ENCODE data around the gene C2orf72. TPM values are rescaled to one million over a fixed set of nuclear protein-coding genes. Genes with fewer than 3 reads are reported as not detected.

The C2orf72 gene
- total and polyA plus RNA-seq, 2 of the 13 experiments (the other 11 are each of a cell fraction or from before 2014, with no cell fraction given): 147 to 203 TPM

DNA sequence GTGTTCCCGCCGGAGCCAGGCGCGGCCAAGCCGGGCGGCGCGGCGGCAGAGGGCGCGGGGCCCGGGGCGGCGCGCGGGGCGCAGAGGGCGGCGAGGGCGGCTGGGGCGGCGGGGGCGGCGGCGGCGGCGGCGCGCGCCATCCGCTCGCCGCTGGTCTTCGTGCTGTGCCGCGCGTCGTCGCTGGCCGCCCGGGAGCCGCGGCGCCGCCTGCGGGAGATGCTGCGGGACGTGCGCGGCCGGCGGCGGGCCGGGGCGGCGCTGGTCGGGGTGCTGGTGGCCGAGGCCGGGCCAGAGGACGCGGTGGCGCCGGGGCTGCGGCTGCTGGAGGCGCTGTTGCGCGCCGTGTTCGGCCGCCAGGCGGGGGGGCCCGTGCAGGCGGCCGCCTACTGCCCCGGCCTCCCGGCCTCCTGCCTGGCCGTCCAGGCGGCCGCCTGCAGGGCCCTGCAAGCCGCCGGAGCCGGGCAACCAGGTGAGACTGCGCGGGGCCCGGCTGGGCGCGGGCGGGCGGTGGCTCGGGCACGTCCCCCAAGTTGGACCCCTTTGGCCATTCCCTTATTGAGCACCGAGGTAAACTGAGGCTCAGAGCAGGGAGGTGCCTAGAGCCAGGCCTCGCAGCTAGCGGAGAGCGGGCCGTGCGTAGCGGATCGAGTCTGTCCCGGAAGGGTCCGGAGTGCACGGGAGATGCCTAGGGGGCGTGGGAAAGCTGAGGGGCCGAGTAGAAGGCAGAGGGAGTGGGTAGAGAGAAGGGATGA, 584 bp downstream of the C2orf72 start (continued):
- TF ChIP-seq, protein P1, sequence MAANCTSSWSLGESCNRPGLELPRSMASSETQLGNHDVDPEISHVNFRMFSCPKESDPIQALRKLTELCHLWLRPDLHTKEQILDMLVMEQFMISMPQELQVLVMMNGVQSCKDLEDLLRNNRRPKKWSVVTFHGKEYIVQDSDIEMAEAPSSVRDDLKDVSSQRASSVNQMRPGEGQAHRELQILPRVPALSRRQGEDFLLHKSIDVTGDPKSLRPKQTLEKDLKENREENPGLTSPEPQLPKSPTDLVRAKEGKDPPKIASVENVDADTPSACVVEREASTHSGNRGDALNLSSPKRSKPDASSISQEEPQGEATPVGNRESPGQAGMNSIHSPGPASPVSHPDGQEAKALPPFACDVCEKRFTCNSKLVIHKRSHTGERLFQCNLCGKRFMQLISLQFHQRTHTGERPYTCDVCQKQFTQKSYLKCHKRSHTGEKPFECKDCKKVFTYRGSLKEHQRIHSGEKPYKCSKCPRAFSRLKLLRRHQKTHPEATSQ (CRISPR knock-in tag; IDR thresholded peaks at IDR 0.05; ENCODE audit: borderline replicate concordance): no peak
- TF ChIP-seq ZNF446 (CRISPR knock-in tag; IDR thresholded peaks at IDR 0.05) (no peak), GTF2F1 (IDR thresholded peaks at IDR 0.05; ENCODE audit: low read length) (no peak), MYC (CRISPR knock-in tag; IDR thresholded peaks at IDR 0.05; ENCODE audit: borderline replicate concordance) (0 out of 2 replicates have a peak, but pooled peaks have one; percentile 24), RXRB (CRISPR knock-in tag; IDR thresholded peaks at IDR 0.05; ENCODE audit: borderline replicate concordance) (no peak), HCFC1 (IDR thresholded peaks at IDR 0.05; ENCODE audit: low read depth, low read length) (no peak)
- TF ChIP-seq, protein P2, sequence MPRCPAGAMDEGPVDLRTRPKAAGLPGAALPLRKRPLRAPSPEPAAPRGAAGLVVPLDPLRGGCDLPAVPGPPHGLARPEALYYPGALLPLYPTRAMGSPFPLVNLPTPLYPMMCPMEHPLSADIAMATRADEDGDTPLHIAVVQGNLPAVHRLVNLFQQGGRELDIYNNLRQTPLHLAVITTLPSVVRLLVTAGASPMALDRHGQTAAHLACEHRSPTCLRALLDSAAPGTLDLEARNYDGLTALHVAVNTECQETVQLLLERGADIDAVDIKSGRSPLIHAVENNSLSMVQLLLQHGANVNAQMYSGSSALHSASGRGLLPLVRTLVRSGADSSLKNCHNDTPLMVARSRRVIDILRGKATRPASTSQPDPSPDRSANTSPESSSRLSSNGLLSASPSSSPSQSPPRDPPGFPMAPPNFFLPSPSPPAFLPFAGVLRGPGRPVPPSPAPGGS (CRISPR knock-in tag; IDR thresholded peaks at IDR 0.05): no peak
- TF ChIP-seq, protein P3, sequence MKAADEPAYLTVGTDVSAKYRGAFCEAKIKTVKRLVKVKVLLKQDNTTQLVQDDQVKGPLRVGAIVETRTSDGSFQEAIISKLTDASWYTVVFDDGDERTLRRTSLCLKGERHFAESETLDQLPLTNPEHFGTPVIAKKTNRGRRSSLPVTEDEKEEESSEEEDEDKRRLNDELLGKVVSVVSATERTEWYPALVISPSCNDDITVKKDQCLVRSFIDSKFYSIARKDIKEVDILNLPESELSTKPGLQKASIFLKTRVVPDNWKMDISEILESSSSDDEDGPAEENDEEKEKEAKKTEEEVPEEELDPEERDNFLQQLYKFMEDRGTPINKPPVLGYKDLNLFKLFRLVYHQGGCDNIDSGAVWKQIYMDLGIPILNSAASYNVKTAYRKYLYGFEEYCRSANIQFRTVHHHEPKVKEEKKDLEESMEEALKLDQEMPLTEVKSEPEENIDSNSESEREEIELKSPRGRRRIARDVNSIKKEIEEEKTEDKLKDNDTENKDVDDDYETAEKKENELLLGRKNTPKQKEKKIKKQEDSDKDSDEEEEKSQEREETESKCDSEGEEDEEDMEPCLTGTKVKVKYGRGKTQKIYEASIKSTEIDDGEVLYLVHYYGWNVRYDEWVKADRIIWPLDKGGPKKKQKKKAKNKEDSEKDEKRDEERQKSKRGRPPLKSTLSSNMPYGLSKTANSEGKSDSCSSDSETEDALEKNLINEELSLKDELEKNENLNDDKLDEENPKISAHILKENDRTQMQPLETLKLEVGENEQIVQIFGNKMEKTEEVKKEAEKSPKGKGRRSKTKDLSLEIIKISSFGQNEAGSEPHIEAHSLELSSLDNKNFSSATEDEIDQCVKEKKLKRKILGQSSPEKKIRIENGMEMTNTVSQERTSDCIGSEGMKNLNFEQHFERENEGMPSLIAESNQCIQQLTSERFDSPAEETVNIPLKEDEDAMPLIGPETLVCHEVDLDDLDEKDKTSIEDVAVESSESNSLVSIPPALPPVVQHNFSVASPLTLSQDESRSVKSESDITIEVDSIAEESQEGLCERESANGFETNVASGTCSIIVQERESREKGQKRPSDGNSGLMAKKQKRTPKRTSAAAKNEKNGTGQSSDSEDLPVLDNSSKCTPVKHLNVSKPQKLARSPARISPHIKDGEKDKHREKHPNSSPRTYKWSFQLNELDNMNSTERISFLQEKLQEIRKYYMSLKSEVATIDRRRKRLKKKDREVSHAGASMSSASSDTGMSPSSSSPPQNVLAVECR (CRISPR knock-in tag; IDR thresholded peaks at IDR 0.05; ENCODE audit: borderline replicate concordance): no peak
- TF ChIP-seq, protein P4, sequence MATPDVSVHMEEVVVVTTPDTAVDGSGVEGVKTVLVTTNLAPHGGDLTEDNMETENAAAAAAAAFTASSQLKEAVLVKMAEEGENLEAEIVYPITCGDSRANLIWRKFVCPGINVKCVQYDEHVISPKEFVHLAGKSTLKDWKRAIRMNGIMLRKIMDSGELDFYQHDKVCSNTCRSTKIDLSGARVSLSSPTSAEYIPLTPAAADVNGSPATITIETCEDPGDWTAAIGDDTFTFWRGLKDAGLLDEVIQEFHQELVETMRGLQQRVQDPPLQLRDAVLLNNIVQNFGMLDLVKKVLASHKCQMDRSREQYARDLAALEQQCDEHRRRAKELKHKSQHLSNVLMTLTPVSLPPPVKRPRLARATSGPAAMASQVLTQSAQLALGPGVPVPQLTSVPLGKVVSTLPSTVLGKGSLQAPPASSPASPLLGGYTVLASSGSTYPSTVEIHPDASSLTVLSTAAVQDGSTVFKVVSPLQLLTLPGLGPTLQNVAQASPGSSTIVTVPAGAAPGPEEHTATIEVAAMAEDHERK (CRISPR knock-in tag; IDR thresholded peaks at IDR 0.05; ENCODE audit: low read depth): no peak
- TF ChIP-seq, protein P5, sequence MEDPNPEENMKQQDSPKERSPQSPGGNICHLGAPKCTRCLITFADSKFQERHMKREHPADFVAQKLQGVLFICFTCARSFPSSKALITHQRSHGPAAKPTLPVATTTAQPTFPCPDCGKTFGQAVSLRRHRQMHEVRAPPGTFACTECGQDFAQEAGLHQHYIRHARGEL (CRISPR knock-in tag; IDR thresholded peaks at IDR 0.05): no peak
- TF ChIP-seq, protein P6, sequence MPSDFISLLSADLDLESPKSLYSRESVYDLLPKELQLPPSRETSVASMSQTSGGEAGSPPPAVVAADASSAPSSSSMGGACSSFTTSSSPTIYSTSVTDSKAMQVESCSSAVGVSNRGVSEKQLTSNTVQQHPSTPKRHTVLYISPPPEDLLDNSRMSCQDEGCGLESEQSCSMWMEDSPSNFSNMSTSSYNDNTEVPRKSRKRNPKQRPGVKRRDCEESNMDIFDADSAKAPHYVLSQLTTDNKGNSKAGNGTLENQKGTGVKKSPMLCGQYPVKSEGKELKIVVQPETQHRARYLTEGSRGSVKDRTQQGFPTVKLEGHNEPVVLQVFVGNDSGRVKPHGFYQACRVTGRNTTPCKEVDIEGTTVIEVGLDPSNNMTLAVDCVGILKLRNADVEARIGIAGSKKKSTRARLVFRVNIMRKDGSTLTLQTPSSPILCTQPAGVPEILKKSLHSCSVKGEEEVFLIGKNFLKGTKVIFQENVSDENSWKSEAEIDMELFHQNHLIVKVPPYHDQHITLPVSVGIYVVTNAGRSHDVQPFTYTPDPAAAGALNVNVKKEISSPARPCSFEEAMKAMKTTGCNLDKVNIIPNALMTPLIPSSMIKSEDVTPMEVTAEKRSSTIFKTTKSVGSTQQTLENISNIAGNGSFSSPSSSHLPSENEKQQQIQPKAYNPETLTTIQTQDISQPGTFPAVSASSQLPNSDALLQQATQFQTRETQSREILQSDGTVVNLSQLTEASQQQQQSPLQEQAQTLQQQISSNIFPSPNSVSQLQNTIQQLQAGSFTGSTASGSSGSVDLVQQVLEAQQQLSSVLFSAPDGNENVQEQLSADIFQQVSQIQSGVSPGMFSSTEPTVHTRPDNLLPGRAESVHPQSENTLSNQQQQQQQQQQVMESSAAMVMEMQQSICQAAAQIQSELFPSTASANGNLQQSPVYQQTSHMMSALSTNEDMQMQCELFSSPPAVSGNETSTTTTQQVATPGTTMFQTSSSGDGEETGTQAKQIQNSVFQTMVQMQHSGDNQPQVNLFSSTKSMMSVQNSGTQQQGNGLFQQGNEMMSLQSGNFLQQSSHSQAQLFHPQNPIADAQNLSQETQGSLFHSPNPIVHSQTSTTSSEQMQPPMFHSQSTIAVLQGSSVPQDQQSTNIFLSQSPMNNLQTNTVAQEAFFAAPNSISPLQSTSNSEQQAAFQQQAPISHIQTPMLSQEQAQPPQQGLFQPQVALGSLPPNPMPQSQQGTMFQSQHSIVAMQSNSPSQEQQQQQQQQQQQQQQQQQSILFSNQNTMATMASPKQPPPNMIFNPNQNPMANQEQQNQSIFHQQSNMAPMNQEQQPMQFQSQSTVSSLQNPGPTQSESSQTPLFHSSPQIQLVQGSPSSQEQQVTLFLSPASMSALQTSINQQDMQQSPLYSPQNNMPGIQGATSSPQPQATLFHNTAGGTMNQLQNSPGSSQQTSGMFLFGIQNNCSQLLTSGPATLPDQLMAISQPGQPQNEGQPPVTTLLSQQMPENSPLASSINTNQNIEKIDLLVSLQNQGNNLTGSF (CRISPR knock-in tag; IDR thresholded peaks at IDR 0.05): no peak

Data from HepG2 (cell line).